Measurements from ENCODE around the gene PRKCQ. TPM values are rescaled to one million over a fixed set of nuclear protein-coding genes. Genes with fewer than 3 reads are reported as not detected.

The PRKCQ gene
- total RNA-seq, 2 donors from 2014 or later: 0.41 to 0.42 TPM

DNA sequence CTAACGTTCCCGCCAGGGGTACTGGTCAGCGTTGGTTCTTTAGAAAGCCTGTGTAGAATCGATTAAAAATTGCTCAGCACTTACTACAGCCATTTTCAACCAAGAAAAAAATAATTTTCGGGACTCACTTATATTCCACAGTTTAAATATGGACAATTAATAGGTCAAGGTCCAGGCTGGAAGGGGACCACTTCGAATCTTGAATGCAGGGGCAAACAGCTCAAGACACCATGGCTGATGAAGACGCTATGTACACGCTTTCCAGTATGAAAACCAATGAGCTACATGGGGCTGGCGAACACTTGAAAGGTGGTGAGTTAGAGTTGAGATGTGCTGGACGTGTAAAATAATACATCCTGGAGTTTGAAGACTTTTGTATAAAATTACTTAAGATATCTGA is 87.2 kb downstream of the PRKCQ start:
- Histone ChIP-seq H3K4me1 (ENCODE audit: control insufficient read depth in 1 of 2, low read depth in 2 of 2) (no peaks in the 10 kb centered on the region), H3K27me3 (replicated peaks; ENCODE audit: insufficient read depth) (no peaks in the 10 kb centered on the region), H3K9me3 (no peaks in the 10 kb centered on the region), H3K36me3 (no peaks in the 10 kb centered on the region), H3K4me3 (no peak overlapping the region), H3K27ac (no peak overlapping the region)
- ATAC-seq (ENCODE audit: insufficient number of reproducible peaks, low FRiP score, low read depth) (no peak), DNase-seq (ENCODE audit: low spot score) (no peak)
- TF ChIP-seq, protein P1, sequence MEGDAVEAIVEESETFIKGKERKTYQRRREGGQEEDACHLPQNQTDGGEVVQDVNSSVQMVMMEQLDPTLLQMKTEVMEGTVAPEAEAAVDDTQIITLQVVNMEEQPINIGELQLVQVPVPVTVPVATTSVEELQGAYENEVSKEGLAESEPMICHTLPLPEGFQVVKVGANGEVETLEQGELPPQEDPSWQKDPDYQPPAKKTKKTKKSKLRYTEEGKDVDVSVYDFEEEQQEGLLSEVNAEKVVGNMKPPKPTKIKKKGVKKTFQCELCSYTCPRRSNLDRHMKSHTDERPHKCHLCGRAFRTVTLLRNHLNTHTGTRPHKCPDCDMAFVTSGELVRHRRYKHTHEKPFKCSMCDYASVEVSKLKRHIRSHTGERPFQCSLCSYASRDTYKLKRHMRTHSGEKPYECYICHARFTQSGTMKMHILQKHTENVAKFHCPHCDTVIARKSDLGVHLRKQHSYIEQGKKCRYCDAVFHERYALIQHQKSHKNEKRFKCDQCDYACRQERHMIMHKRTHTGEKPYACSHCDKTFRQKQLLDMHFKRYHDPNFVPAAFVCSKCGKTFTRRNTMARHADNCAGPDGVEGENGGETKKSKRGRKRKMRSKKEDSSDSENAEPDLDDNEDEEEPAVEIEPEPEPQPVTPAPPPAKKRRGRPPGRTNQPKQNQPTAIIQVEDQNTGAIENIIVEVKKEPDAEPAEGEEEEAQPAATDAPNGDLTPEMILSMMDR (IDR thresholded peaks at IDR 0.05): no peak

DNA sequence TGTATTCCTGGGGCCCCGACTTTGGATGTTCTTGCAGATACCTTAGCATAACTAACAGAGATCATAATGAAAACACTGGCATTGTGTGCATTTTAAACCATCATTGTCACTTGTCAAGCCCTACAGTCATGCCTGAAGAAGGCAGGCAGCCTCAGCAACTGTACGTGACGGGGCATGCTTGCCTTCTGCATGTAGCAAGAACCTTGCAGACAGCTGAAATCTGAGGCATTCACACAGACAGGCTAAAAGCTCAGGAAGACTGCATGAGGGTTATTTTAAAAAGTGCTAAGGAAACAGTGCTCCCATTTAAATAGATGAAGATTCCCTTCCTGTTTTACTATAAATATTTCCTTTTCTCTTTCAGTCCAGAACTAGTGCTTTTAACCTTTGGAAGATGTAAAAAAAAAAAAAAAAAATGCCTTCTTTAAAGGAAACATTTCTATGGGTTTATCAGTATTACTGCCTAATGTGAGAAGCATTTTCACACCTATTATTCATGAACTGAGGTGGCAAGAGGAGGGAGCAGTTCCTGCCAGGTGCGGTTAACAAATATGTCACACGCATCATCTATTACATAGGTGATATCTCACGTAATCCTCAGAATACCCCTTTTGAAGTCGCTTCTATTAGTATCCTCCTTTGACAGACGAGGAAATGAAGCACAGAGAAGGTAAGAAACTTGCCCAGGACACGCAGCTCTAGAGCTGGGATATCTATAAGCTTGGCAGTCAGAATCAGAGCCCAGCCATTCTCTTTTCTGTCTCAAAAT is 88.1 kb downstream of the PRKCQ start:
- DNase-seq (ENCODE audit: low spot score) (no peak), ATAC-seq (ENCODE audit: insufficient number of reproducible peaks, low FRiP score, low read depth) (no peak)
- Histone ChIP-seq H3K27ac (no peak overlapping the region), H3K4me3 (no peak overlapping the region), H3K9me3 (no peaks in the 10 kb centered on the region), H3K36me3 (no peaks in the 10 kb centered on the region), H3K27me3 (replicated peaks; ENCODE audit: insufficient read depth) (no peaks in the 10 kb centered on the region), H3K4me1 (ENCODE audit: control insufficient read depth in 1 of 2, low read depth in 2 of 2) (no peaks in the 10 kb centered on the region)
- TF ChIP-seq, protein P1 (IDR thresholded peaks at IDR 0.05): no peak

DNA sequence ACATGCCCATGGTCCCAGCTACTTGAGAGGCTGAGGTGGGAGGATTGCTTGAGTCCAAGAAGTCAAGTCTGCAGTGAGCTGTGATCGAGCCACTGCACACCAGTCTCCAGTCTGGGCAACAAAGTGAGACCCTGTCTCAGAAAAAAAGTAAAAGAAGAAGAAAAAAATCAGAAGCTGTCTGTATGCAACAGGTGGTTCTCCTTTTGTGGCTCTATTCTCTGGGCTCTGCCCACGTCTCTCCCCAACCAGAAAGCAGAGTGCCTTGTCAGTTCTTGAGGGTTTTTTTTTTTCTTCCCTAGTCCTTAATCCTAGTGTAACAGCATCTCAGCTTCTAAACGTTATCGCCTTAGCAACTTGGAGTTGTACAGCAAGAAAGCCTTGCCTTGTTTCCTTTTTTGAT is 89.5 kb downstream of the PRKCQ start:
- Histone ChIP-seq H3K27me3 (replicated peaks; ENCODE audit: insufficient read depth) (no peaks in the 10 kb centered on the region), H3K4me3 (no peak overlapping the region), H3K4me1 (ENCODE audit: control insufficient read depth in 1 of 2, low read depth in 2 of 2) (no peaks in the 10 kb centered on the region), H3K9me3 (no peaks in the 10 kb centered on the region), H3K36me3 (no peaks in the 10 kb centered on the region), H3K27ac (no peak overlapping the region)
- DNase-seq (ENCODE audit: low spot score): no peak
- TF ChIP-seq, protein P1 (IDR thresholded peaks at IDR 0.05): no peak
- ATAC-seq (ENCODE audit: insufficient number of reproducible peaks, low FRiP score, low read depth): no peak

DNA sequence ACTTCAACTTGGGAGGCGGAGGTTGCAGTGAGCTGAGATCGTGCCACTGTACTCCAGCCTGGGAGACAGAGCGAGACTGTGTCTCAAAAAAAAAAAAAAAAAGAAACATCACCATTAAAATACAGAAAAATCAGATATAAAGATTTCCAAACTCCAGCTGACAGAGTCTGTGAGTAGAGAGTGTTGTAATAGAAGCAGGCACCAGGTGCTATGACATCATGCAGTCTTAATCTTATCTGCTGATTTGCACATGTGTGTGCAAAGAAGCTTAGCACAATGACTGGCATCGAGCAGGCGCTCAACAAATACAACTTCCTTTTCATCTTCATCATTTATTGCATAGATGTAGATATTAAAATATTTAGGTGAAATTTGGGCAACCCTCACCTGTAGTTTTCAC is 92.2 kb downstream of the PRKCQ start:
- DNase-seq (ENCODE audit: low spot score): no peak
- TF ChIP-seq, protein P1 (IDR thresholded peaks at IDR 0.05): no peak
- Histone ChIP-seq H3K27ac (no peak overlapping the region), H3K9me3 (no peaks in the 10 kb centered on the region), H3K4me3 (no peak overlapping the region), H3K36me3 (no peaks in the 10 kb centered on the region), H3K4me1 (ENCODE audit: control insufficient read depth in 1 of 2, low read depth in 2 of 2) (no peaks in the 10 kb centered on the region), H3K27me3 (replicated peaks; ENCODE audit: insufficient read depth) (no peaks in the 10 kb centered on the region)
- no peak for ATAC-seq (ENCODE audit: insufficient number of reproducible peaks, low FRiP score, low read depth)

DNA sequence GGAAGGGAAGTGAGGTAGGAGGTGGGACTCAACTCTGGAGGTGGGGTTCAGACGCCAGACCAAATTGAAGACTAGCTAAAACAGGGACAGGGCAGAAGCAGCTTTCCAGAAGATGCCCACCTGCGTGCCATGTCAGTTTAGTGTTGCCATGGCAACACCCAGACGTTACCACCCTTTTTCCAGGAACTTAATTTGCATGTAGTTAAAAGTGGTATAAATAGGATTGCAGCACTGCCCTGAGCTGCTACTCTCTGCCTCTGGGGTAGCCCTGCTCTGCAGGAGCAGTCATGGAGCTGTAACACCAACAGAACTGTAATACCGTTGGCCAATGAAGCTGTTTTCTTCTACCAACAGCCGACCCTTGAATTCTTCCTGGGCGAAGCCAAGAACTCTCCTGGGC is 93.8 kb downstream of the PRKCQ start:
- H3K4me3 ChIP-seq: no peak overlapping the region
- no peaks in the 10 kb centered on the region for H3K9me3 ChIP-seq
- no peaks in the 10 kb centered on the region for H3K36me3 ChIP-seq
- TF ChIP-seq, protein P1 (IDR thresholded peaks at IDR 0.05): no peak
- no peak for DNase-seq (ENCODE audit: low spot score)
- H3K27me3 ChIP-seq (replicated peaks; ENCODE audit: insufficient read depth): no peaks in the 10 kb centered on the region
- no peak for ATAC-seq (ENCODE audit: insufficient number of reproducible peaks, low FRiP score, low read depth)
- no peak overlapping the region for H3K27ac ChIP-seq
- H3K4me1 ChIP-seq (ENCODE audit: control insufficient read depth in 1 of 2, low read depth in 2 of 2): no peaks in the 10 kb centered on the region
